CD4-positive, alpha-beta T cell treated with Interleukin-1 beta for 1 hour (primary cell): ENCODE measurements around the gene KDM5A.
"Not testable (repeated sequence)": the region's sequence is repeated elsewhere in the genome, so short reads cannot be mapped to it uniquely, and the experiment has no call there.

Source experiments
- DNase-seq, 2 donors: peaks; one replicate each; pipeline ENCODE4 v3.0.0-alpha.2; 2020 to 2022

The KDM5A gene

GRCh38 chr12:332581-333205 lies 56.4 kb downstream of the KDM5A start:
- DNase-seq = no peak

GRCh38 chr12:331287-331686 lies 57.8 kb downstream of the KDM5A start:
- no peak for DNase-seq

GRCh38 chr12:325906-326305 lies 63.2 kb downstream of the KDM5A start:
- DNase-seq = no peak

GRCh38 chr12:323507-323906 lies 65.6 kb downstream of the KDM5A start:
- no peak for DNase-seq

GRCh38 chr12:321606-322326 lies 67.4 kb downstream of the KDM5A start:
- DNase-seq = no peak

GRCh38 chr12:318759-319515 lies 70.2 kb downstream of the KDM5A start:
- no peak for DNase-seq

- DNase-seq = no peak
These were observed 80.6 kb downstream of the KDM5A start for GRCh38 chr12:308511-308910.

GRCh38 chr12:307406-307805 lies 81.7 kb downstream of the KDM5A start:
- no peak for DNase-seq

GRCh38 chr12:304805-305204 lies 84.3 kb downstream of the KDM5A start:
- no peak for DNase-seq

- peak in 1 of 2 donors; percentile 8 for DNase-seq
These were observed 86.4 kb downstream of the KDM5A start for GRCh38 chr12:302766-303165.

GRCh38 chr12:300166-300565 lies 89.0 kb downstream of the KDM5A start:
- not testable (repeated sequence) for DNase-seq

- not testable (repeated sequence) for DNase-seq
These were observed 89.6 kb downstream of the KDM5A start for GRCh38 chr12:299511-299910.

- DNase-seq = not testable (repeated sequence)
These were observed 91.1 kb downstream of the KDM5A start for GRCh38 chr12:298059-298458.

- DNase-seq = no peak
These were observed 94.0 kb downstream of the KDM5A start for GRCh38 chr12:295132-295531.

- DNase-seq = no peak
These were observed 95.9 kb downstream of the KDM5A start for GRCh38 chr12:293199-293598.

- no peak for DNase-seq
These were observed 96.9 kb downstream of the KDM5A start for GRCh38 chr12:292186-292585.

- DNase-seq = no peak
These were observed 97.9 kb downstream of the KDM5A start for GRCh38 chr12:291153-291723.

GRCh38 chr12:288687-289086 lies 100.4 kb downstream of the KDM5A start:
- DNase-seq = no peak

GRCh38 chr12:286531-287300 lies 102.4 kb downstream of the KDM5A start:
- DNase-seq = no peak

- DNase-seq = no peak
These were observed 111.1 kb downstream of the KDM5A start for GRCh38 chr12:278046-278445.

GRCh38 chr12:275812-276211 lies 113.3 kb downstream of the KDM5A start:
- DNase-seq = no peak

GRCh38 chr12:273382-273781 lies 115.7 kb downstream of the KDM5A start:
- DNase-seq = no peak

GRCh38 chr12:272942-273341 lies 116.2 kb downstream of the KDM5A start:
- no peak for DNase-seq
